CD4-positive, alpha-beta T cell (primary cell): ENCODE measurements around the gene ALKBH5. TPM values are rescaled to one million over a fixed set of nuclear protein-coding genes. Genes with fewer than 3 reads are reported as not detected.
A peak's percentile ranks its signal among the peaks of the same experiment; 100 is the strongest.

Experiments
- ATAC-seq: fragments of 200-7000 bp; cut with Tn5 transposase; one replicate; pipeline ENCODE4 v1.10.0; 2022; ENCODE audit warnings: mild to moderate bottlenecking; ENCODE audit not compliant: poor library complexity
- CTCF ChIA-PET: fragments of 350-600 bp; sonication (Branson Sonifier 250); formaldehyde crosslinking; loops from one replicate; lab custom pipeline; 2021; ENCODE audit warnings: antibody characterized with exemption, inconsistent platforms; lab: Charles Lee
- POLR2A ChIA-PET: fragments of 350-600 bp; sonication (Branson Sonifier 250); formaldehyde crosslinking; loops from one replicate; lab custom pipeline; 2021; ENCODE audit warnings: antibody characterized with exemption, inconsistent platforms; lab: Charles Lee
- DNase-seq, 14 experiments: peaks; one replicate each; pipeline ENCODE4 v3.0.0-alpha.2; 2013 to 2020; ENCODE audit warnings: mixed read lengths in 2 of 14
- H3K27ac ChIP-seq, 2 donors: one replicate each; pipeline versions ENCODE4 v1.5.1 to v1.7.0; 2013; ENCODE audit warnings: low read length in 2 of 2, low read depth in 1 of 2, mild to moderate bottlenecking in 1 of 2
- H3K27me3 ChIP-seq, 2 experiments: 1 replicate in 1 of 2; 2 replicates in 1 of 2; pipeline versions ENCODE4 v1.6.1 to v1.7.0; 2013; ENCODE audit warnings: low read length in 2 of 2, control low read depth in 1 of 2, mild to moderate bottlenecking in 1 of 2, moderate library complexity in 1 of 2; ENCODE audit not compliant: insufficient read depth in 2 of 2, control insufficient read depth in 1 of 2
- H3K36me3 ChIP-seq: one replicate; pipeline ENCODE4 v1.6.1; 2013; ENCODE audit warnings: low read length, control low read depth; ENCODE audit not compliant: insufficient read depth
- H3K4me1 ChIP-seq: one replicate; pipeline ENCODE4 v1.6.1; 2013; ENCODE audit warnings: low read length, control low read depth; ENCODE audit not compliant: insufficient read depth
- H3K4me3 ChIP-seq: one replicate; pipeline ENCODE4 v1.5.1; 2013; ENCODE audit warnings: mild to moderate bottlenecking, low read length, moderate library complexity
- H3K9me3 ChIP-seq, 2 experiments: 1 replicate in 1 of 2; 2 replicates in 1 of 2; pipeline versions ENCODE4 v1.6.1 to v1.7.0; 2013; ENCODE audit warnings: low read length in 2 of 2, mild to moderate bottlenecking in 2 of 2, control low read depth in 1 of 2, moderate library complexity in 1 of 2; ENCODE audit not compliant: control insufficient read depth in 1 of 2, insufficient read depth in 1 of 2
- H3K27ac Mint-ChIP-seq: one replicate; pipeline ENCODE4 v1.8.0; 2020; ENCODE audit warnings: mixed read lengths
- H3K27me3 Mint-ChIP-seq: one replicate; pipeline ENCODE4 v1.8.0; 2021; ENCODE audit warnings: mixed read lengths
- H3K36me3 Mint-ChIP-seq: one replicate; pipeline ENCODE4 v1.8.0; 2021; ENCODE audit warnings: low read depth, mixed read lengths
- H3K4me1 Mint-ChIP-seq: one replicate; pipeline ENCODE4 v1.8.0; 2021; ENCODE audit warnings: low read depth, mixed read lengths
- H3K4me3 Mint-ChIP-seq: one replicate; pipeline ENCODE4 v1.8.0; 2020; ENCODE audit warnings: mild to moderate bottlenecking, mixed read lengths
- H3K9me3 Mint-ChIP-seq: one replicate; pipeline ENCODE4 v1.8.0; 2020; ENCODE audit warnings: mixed read lengths
- intact Hi-C, 2 experiments: fragments of 100-400 bp; cut with DNase I in 1 of 2; cut with micrococcal nuclease in 1 of 2; formaldehyde crosslinking; loops; one replicate each; pipeline versions ENCODE4 v1.15.1 to v1.9.0; 2023 to 2025; cut with DNase I, micrococcal nuclease
- total RNA-seq, 174 experiments: library from RNA in 2 of 174; stranded (reverse) in 2 of 174; gene quantifications; one replicate each; pipeline ENCODE4 v1.2.3 and lab custom pipeline; 2021 to 2026
- TF ChIP-seq, protein P1 (sequence below): fragments of 200-600 bp; IDR thresholded peaks from one replicate; pipeline ENCODE4 v1.8.0; 2022; ENCODE audit warnings: antibody characterized with exemption, mild to moderate bottlenecking

Gene ALKBH5
- total RNA-seq, 2 experiments from 2014 or later: 117 to 119 TPM

- Histone ChIP-seq H3K27ac (no peak overlapping the region), H3K27me3 (no peaks in the 10 kb centered on the region), H3K9me3 (no peaks in the 10 kb centered on the region), H3K4me1 (peaks cover 17% of the 10 kb centered on the region), H3K36me3 (peaks cover 89% of the 10 kb centered on the region), H3K4me3 (no peak overlapping the region)
- Mint-ChIP-seq H3K4me1 (peaks cover 19% of the 10 kb centered on the region), H3K36me3 (peaks cover 75% of the 10 kb centered on the region), H3K4me3 (no peak overlapping the region), H3K9me3 (no peaks in the 10 kb centered on the region), H3K27me3 (no peaks in the 10 kb centered on the region), H3K27ac (no peak overlapping the region)
- ATAC-seq (no peak), DNase-seq (no peak)
- ChIA-PET CTCF (no interaction called here), POLR2A (no interaction called here)
- intact Hi-C loops: no loop called here
- TF ChIP-seq, protein P1, sequence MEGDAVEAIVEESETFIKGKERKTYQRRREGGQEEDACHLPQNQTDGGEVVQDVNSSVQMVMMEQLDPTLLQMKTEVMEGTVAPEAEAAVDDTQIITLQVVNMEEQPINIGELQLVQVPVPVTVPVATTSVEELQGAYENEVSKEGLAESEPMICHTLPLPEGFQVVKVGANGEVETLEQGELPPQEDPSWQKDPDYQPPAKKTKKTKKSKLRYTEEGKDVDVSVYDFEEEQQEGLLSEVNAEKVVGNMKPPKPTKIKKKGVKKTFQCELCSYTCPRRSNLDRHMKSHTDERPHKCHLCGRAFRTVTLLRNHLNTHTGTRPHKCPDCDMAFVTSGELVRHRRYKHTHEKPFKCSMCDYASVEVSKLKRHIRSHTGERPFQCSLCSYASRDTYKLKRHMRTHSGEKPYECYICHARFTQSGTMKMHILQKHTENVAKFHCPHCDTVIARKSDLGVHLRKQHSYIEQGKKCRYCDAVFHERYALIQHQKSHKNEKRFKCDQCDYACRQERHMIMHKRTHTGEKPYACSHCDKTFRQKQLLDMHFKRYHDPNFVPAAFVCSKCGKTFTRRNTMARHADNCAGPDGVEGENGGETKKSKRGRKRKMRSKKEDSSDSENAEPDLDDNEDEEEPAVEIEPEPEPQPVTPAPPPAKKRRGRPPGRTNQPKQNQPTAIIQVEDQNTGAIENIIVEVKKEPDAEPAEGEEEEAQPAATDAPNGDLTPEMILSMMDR: no peak
Observed at GRCh38 chr17:18252160-18252559, 68.5 kb downstream of the ALKBH5 start.

- H3K27ac Mint-ChIP-seq: no peak overlapping the region
- Histone ChIP-seq H3K4me3 (no peak overlapping the region), H3K4me1 (peaks cover 26% of the 10 kb centered on the region), H3K9me3 (no peaks in the 10 kb centered on the region), H3K36me3 (peaks cover 78% of the 10 kb centered on the region), H3K27ac (no peak overlapping the region), H3K27me3 (no peaks in the 10 kb centered on the region)
- H3K4me1 Mint-ChIP-seq: peaks cover 23% of the 10 kb centered on the region
- TF ChIP-seq, protein P1: no peak
- no peak overlapping the region for H3K4me3 Mint-ChIP-seq
- ChIA-PET POLR2A (no interaction called here), CTCF (no interaction called here)
- no peaks in the 10 kb centered on the region for H3K9me3 Mint-ChIP-seq
- no peak for DNase-seq
- ATAC-seq: no peak
- H3K36me3 Mint-ChIP-seq: peaks cover 70% of the 10 kb centered on the region
- no peaks in the 10 kb centered on the region for H3K27me3 Mint-ChIP-seq
- intact Hi-C loops: no loop called here
Observed at GRCh38 chr17:18253187-18253884, 69.7 kb downstream of the ALKBH5 start.

DNA sequence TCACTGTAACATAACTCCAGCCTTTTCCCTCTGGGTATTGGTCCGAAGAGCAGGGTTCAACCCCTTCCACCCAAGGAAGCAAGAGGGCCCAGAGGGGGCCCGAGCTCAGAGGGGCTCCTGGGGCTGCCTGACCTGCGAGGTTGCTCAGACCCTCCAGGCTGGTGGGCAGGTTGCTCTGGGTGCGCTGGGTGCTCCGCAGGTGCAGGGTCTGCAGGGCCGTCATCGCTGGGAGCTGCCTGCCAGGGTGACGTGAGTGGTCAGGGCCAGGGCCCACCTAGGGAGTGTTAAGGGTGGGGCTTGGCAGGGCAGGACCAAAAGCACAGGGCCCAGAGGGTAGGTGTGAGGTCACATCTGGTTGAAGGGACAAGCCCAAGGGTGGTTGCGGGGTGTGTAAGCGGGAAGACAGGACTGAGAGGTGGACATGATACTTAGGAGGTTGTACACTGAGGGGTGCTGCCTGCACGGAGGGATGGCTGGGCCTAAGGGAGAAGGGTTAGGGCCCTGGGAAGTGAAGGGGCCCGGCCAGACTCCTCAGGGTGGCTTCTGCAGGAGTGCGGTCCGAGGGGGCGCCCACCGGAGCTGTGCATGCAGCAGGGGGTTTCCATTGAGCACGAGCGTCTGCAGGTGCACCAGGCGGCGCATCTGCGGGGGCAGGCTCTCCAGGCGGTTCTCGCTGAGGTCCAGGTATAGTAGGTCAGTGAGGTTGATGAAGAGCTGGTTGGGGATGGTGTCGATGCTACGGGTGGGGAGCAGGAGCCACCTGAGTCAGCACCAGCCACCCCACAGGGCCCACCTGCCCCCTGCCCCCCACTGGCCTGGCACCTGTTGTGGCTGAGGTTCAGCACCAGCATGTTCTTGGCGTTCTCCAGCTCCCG lies 70.6 kb downstream of the ALKBH5 start:
- TF ChIP-seq, protein P1: no peak
- POLR2A ChIA-PET: no interaction called here
- no peaks in the 10 kb centered on the region for H3K27me3 Mint-ChIP-seq
- Histone ChIP-seq H3K27ac (no peak overlapping the region), H3K4me3 (no peak overlapping the region), H3K36me3 (peaks cover 69% of the 10 kb centered on the region), H3K27me3 (no peaks in the 10 kb centered on the region), H3K4me1 (peaks cover 32% of the 10 kb centered on the region), H3K9me3 (no peaks in the 10 kb centered on the region)
- peaks cover 22% of the 10 kb centered on the region for H3K4me1 Mint-ChIP-seq
- no peak for DNase-seq
- no peak for ATAC-seq
- peak overlapping the region; percentile 34 for H3K4me3 Mint-ChIP-seq
- H3K9me3 Mint-ChIP-seq: no peaks in the 10 kb centered on the region
- H3K27ac Mint-ChIP-seq: no peak overlapping the region
- intact Hi-C loops: no loop called here
- CTCF ChIA-PET: no interaction called here
- H3K36me3 Mint-ChIP-seq: peaks cover 61% of the 10 kb centered on the region
